Endothelial cell (in vitro differentiated cells): ENCODE data around the gene ZSWIM2. TPM values are rescaled to one million over a fixed set of nuclear protein-coding genes. Genes with fewer than 3 reads are reported as not detected.
A peak's percentile ranks its signal among the peaks of the same experiment; 100 is the strongest.
"Not testable (repeated sequence)": the region's sequence is repeated elsewhere in the genome, so short reads cannot be mapped to it uniquely, and the experiment has no call there.

Experiments used
- DNase-seq: peaks from one replicate; pipeline ENCODE4 v3.0.0; 2021; ENCODE audit warnings: low spot score
- H3K27ac Mint-ChIP-seq: one replicate; pipeline ENCODE4 v1.8.0; 2021; ENCODE audit warnings: mixed read lengths, inconsistent platforms; ENCODE audit not compliant: unreplicated experiment
- H3K27me3 Mint-ChIP-seq: one replicate; pipeline ENCODE4 v1.8.0; 2021; ENCODE audit warnings: mild to moderate bottlenecking, moderate library complexity, mixed read lengths, inconsistent platforms; ENCODE audit not compliant: unreplicated experiment
- H3K36me3 Mint-ChIP-seq: one replicate; pipeline ENCODE4 v1.8.0; 2021; ENCODE audit warnings: mild to moderate bottlenecking, low read depth, mixed read lengths, inconsistent platforms; ENCODE audit not compliant: unreplicated experiment
- H3K4me1 Mint-ChIP-seq: one replicate; pipeline ENCODE4 v1.8.0; 2021; ENCODE audit warnings: mild to moderate bottlenecking, mixed read lengths, inconsistent platforms; ENCODE audit not compliant: unreplicated experiment
- H3K4me3 Mint-ChIP-seq: one replicate; pipeline ENCODE4 v1.8.0; 2021; ENCODE audit warnings: mild to moderate bottlenecking, mixed read lengths, inconsistent platforms; ENCODE audit not compliant: unreplicated experiment
- H3K9me3 Mint-ChIP-seq: one replicate; pipeline ENCODE4 v1.8.0; 2021; ENCODE audit warnings: mixed read lengths, inconsistent platforms; ENCODE audit not compliant: unreplicated experiment
- CTCF ChIP-seq: fragments of 200-600 bp; sonication (generic); IDR thresholded peaks from one replicate; pipeline ENCODE4 v1.5.0; 2021; ENCODE audit warnings: antibody characterized with exemption; ENCODE audit not compliant: unreplicated experiment
- long read RNA-seq: library from polyadenylated mRNA; unstranded; transcript quantifications from one replicate; pipeline ENCODE4 v2.0.0, GENCODE V29; 2020; ENCODE audit not compliant: unreplicated experiment
- total RNA-seq: library from RNA; stranded (reverse); fragmentation: NEBNext Ultra II Directional; extraction: Animal tissue kit (Norgen Biotek cat#: 25700); gene quantifications from one replicate; pipeline ENCODE4 v1.2.1, GENCODE V29; 2021; ENCODE audit not compliant: unreplicated experiment

The ZSWIM2 gene
- total RNA-seq, result not detected
- long read RNA-seq, result 0 reads

GRCh38 chr2:186848873-186849578 is at the start of gene ZSWIM2:
ZSWIM2 (minus strand) TSS chr2:186849170; CDS start chr2:186849130, 40 bp downstream.
- Mint-ChIP-seq H3K27me3 (peaks cover 5% of the 10 kb centered on the region), H3K36me3 (no peaks in the 10 kb centered on the region), H3K4me1 (peaks cover 7% of the 10 kb centered on the region), H3K27ac (no peak within 1 kb of the TSS), H3K9me3 (no peaks in the 10 kb centered on the region), H3K4me3 (peak within 1 kb of the TSS; percentile 88)
- no peak for TF ChIP-seq CTCF
- DNase-seq, result peak; percentile 65

- not testable (repeated sequence) for H3K27ac Mint-ChIP-seq, H3K27me3 Mint-ChIP-seq, H3K36me3 Mint-ChIP-seq, H3K4me1 Mint-ChIP-seq, H3K9me3 Mint-ChIP-seq, DNase-seq, H3K4me3 Mint-ChIP-seq
These were observed 47.2 kb upstream of the ZSWIM2 start for GRCh38 chr2:186896220-186896619.

GRCh38 chr2:186895451-186895850 is 46.5 kb upstream of the ZSWIM2 start:
- Mint-ChIP-seq H3K4me1 (no peaks in the 10 kb centered on the region), H3K27ac (no peak overlapping the region), H3K27me3 (peaks cover 2% of the 10 kb centered on the region), H3K36me3 (peaks cover 6% of the 10 kb centered on the region), H3K4me3 (no peak overlapping the region), H3K9me3 (peaks cover 4% of the 10 kb centered on the region)
- no peak for TF ChIP-seq CTCF
- DNase-seq, result no peak

- Mint-ChIP-seq H3K36me3 (peaks cover 6% of the 10 kb centered on the region), H3K27ac (no peak overlapping the region), H3K4me3 (no peak overlapping the region), H3K27me3 (peaks cover 2% of the 10 kb centered on the region), H3K4me1 (no peaks in the 10 kb centered on the region), H3K9me3 (peaks cover 4% of the 10 kb centered on the region)
- no peak for DNase-seq
- no peak for TF ChIP-seq CTCF
These were observed 45.5 kb upstream of the ZSWIM2 start for GRCh38 chr2:186894478-186894877.

- Mint-ChIP-seq H3K27ac (no peak overlapping the region), H3K36me3 (peaks cover 6% of the 10 kb centered on the region), H3K4me1 (peaks cover 4% of the 10 kb centered on the region), H3K4me3 (no peak overlapping the region), H3K9me3 (peaks cover 3% of the 10 kb centered on the region), H3K27me3 (peaks cover 2% of the 10 kb centered on the region)
- TF ChIP-seq CTCF, result no peak
- no peak for DNase-seq
These were observed 43.9 kb upstream of the ZSWIM2 start for GRCh38 chr2:186892821-186893220.
